Fibroblast of the aortic adventitia (primary cell): ENCODE results near the gene MLC1. TPM values are rescaled to one million over a fixed set of nuclear protein-coding genes. Genes with fewer than 3 reads are reported as not detected.

Source experiments
- DNase-seq: peaks from one replicate; pipeline ENCODE4 v3.0.0-alpha.2; 2010; ENCODE audit warnings: low read depth
- H3K4me3 ChIP-seq: 2 replicates; pipeline ENCODE4 v1.5.1; 2011; ENCODE audit warnings: low read depth, mild to moderate bottlenecking, control low read depth, low read length, moderate library complexity
- total RNA-seq: library from RNA; depleted of rRNA; stranded (reverse); fragments of >200 nt; gene quantifications from 2 replicates; pipeline ENCODE4 v1.2.3, GENCODE V29; 2012; ENCODE audit warnings: low replicate concordance
- TF ChIP-seq, protein P1 (sequence below): IDR thresholded peaks from 2 replicates; pipeline ENCODE4 v1.5.1; 2011; ENCODE audit warnings: mild to moderate bottlenecking, low read length, control low read depth, inconsistent platforms; ENCODE audit not compliant: insufficient read depth

The MLC1 gene
- total RNA-seq, 1 donor = 0.09 TPM

DNA sequence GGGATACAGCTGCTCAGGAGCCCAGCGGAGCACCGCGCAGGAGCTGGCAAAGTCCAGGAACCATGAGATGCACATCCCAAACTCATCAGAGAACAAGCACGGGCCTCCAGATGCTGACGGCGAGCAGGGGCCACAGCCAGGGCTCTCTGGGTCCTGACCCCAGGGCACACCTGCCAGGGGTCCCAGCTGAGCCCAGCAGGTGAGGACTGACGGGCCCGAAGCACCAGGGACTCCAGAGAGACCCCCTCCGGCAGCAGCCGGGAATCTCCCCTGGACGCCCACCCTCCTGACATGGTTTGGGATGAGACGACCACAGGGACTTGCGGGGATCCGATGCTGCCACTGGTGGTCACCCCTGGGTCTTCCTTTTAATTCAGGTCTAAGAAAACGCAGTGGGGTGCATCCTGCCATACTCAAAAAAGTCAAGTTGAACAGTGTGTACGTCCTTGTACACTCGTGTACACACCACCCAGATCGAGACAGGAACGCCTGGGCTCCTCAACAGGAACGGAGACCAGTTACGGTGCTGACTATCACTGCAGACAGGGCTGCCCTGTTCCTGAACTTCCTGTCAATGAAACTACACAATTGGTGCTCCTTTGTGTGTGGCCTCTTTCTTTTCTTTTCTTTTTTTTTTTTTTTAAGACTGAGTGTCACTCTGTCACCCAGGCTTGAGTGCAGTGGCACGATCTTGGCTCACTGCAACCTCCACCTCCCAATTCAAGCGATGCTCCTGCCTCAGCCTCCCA, 49.1 kb downstream of the MLC1 start:
- no peak overlapping the region for H3K4me3 ChIP-seq
- TF ChIP-seq, protein P1, sequence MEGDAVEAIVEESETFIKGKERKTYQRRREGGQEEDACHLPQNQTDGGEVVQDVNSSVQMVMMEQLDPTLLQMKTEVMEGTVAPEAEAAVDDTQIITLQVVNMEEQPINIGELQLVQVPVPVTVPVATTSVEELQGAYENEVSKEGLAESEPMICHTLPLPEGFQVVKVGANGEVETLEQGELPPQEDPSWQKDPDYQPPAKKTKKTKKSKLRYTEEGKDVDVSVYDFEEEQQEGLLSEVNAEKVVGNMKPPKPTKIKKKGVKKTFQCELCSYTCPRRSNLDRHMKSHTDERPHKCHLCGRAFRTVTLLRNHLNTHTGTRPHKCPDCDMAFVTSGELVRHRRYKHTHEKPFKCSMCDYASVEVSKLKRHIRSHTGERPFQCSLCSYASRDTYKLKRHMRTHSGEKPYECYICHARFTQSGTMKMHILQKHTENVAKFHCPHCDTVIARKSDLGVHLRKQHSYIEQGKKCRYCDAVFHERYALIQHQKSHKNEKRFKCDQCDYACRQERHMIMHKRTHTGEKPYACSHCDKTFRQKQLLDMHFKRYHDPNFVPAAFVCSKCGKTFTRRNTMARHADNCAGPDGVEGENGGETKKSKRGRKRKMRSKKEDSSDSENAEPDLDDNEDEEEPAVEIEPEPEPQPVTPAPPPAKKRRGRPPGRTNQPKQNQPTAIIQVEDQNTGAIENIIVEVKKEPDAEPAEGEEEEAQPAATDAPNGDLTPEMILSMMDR = no peak
- DNase-seq = no peak

DNA sequence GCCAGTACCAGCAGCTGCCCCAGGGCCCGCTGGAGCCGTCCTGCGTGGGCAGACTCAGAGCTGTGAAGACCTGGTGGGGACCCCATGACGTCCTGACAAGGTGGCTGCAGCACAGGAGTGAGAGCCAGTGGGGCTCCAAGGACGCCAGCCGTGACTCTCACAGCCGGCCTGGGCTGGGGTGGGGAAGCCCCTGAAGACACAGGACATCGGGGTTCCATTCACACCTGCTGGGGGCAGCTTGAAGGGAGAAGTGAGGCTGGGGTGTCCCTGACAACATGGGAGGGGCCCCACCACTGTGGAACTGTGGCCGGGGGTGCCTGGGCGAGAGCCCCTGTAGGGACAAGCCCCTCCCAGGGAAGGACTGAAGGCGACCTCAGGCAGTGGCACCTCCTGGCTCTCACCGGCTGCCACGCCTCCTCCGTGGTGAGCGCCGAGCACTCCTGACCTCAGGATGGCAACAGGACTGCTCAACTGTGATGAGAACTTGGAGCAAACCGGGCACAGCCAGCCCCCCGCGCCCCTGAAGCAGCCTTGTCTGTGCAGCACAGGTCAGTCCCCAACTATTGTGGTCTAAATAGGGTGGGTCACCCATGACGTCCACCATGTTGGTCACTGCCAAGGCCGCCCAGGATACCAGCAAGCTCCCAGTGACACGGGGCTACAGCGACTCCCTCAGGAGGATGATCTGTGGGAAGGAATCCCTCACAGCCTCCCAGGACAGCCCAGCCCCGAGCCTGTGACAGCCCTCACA, 49.9 kb downstream of the MLC1 start:
- H3K4me3 ChIP-seq = no peak overlapping the region
- DNase-seq = no peak
- TF ChIP-seq, protein P1 = no peak

DNA sequence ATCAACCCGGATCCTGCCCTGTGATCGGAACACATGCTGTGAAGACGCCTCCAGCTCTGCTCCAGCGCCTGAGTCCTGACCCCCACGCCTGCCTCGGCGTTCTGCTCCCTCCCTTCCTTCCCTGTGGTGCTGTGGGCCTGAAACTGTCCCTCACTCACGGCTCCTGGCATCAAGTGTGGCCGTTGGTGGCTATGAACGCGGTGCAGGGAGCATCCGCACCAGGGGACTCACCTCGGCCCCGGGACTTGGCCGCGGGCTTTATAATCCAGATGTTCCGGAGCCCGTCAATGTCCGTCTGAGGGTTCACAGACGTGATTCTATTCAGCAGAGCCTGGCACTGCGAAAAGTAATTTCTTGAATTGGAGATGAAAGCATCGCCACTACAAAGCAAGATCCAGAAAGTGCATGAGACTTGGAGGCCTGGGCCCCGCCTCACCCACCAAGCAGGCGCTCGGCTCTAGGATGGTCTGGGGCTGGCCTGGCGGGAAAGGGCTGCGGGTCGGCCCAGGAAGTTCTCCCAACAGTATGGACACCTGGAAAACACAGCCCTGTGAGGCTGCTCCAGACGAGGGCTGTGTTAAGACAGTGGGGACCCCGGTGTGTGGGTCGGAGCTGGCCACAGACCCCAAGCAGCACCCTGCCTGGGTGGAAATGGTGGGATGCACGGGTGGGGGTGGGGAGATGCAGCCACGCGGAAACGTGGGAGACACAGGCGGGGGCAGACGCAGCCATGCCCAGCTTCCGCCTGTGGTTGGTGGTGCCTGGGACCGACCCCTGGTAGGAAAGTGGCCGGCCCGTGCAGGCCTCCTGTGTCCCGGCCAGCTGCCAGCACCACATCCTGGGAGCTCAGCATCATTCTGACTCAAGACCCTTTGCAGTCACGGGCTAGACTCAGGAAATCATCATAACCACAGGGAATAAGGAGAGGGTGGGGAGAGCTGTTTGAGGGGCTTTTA, 50.8 kb downstream of the MLC1 start:
- DNase-seq = no peak
- no peak overlapping the region for H3K4me3 ChIP-seq
- TF ChIP-seq, protein P1 = no peak

DNA sequence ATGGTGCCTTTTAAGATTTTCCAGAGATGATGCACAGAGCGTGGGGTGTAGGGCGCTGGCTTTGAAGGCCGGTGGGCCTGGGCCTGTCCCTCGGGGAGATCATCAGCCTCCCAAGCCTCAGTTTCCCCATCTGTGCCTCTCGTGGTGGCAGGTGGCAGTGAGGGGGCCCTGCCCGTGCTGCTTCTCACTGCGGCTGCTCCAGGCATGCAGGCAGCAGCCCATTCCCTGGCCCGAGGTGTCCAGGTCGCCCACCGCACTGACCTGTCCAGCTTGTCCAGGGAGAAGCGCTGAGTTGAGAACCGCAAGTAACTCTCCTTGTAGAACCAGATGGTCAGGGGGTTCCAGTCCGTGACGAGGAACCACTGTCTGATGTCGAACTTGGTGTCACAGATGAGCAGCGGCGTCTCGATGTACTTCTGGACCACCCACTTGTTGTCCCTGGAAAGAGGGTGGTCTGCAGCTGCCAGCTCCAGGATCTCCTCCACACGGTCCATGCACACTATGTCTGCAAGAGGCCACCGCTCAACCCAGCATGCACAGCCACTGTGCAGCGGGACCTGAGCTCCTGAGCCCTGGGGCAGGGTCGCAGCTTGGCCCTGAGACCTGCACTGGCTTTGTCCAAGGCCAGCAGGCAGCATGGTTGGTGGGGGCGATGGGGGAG, 52.2 kb downstream of the MLC1 start:
- TF ChIP-seq, protein P1 = no peak
- no peak for DNase-seq
- H3K4me3 ChIP-seq = no peak overlapping the region

DNA sequence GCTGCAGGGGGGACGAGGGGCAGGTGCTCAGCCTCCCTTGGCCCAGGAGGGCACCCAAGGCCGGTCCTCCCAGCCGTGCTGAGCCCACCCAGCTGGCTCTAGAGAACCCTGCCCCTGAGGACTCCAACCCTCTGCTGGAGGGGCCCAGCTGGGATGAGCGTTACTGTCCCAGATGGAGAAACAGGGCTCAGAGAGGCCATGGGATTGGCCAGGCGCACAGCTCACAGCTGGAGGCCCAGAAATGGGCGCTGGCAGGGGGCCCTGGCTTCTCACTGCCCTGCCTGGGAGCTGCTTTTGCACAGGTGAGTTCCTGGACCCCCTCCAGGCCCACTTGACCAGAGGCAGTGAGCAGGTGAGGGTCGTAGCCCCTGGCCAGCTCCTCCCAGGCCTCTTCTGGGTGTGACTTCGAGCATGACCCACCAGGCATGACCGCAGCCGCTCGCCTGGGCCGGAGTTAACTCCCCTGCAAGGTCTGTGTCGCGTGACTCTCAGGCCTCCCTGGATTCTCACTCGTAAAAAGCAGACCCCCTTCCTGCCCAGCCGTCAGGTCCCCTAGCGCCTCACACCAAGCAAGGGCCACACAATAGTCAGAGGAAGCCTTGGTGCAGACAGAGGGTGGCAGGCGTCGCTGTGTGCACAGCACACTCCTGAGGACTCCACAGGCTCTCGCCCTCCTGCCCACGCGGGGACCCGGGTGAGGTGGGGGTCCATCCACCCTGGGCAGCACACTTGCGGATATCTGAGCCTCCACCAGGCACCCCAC, 52.9 kb downstream of the MLC1 start:
- no peak for DNase-seq
- TF ChIP-seq, protein P1 = no peak
- no peak overlapping the region for H3K4me3 ChIP-seq
